Activated CD4-positive, alpha-beta T cell treated with anti-CD3 and anti-CD28 coated beads, Interleukin-10, Interleukin-2, amounts not matched to agents 100 ng/mL and 50 ng/mL, durations not matched to agents 16 hours and 8 hours (primary cell): Measurements from ENCODE around the gene PIM1.

Experiments used
- DNase-seq: peaks from one replicate; pipeline ENCODE4 v3.0.0-alpha.2; 2020

The PIM1 gene

GRCh38 chr6:37138856-37139229, 31.1 kb upstream of the PIM1 start:
- DNase-seq: no peak

- DNase-seq: no peak
Measured at GRCh38 chr6:37139230-37139962, 30.6 kb upstream of the PIM1 start.

GRCh38 chr6:37140145-37140544, 29.8 kb upstream of the PIM1 start:
- no peak for DNase-seq

- DNase-seq: peak; percentile 78
Measured at GRCh38 chr6:37141281-37142049, 28.5 kb upstream of the PIM1 start.

GRCh38 chr6:37142050-37142614, 27.8 kb upstream of the PIM1 start:
- DNase-seq: no peak

GRCh38 chr6:37143585-37143984, 26.4 kb upstream of the PIM1 start:
- DNase-seq: no peak

- DNase-seq: no peak
Measured at GRCh38 chr6:37145443-37145842, 24.5 kb upstream of the PIM1 start.

- DNase-seq: no peak
Measured at GRCh38 chr6:37146735-37147157, 23.2 kb upstream of the PIM1 start.

- DNase-seq: no peak
Measured at GRCh38 chr6:37149745-37150144, 20.2 kb upstream of the PIM1 start.

- no peak for DNase-seq
Measured at GRCh38 chr6:37150314-37150713, 19.6 kb upstream of the PIM1 start.

- peak; percentile 90 for DNase-seq
Measured at GRCh38 chr6:37155394-37156312, 14.3 kb upstream of the PIM1 start.

- no peak for DNase-seq
Measured at GRCh38 chr6:37158508-37158907, 11.4 kb upstream of the PIM1 start.

GRCh38 chr6:37160922-37161778, 8.8 kb upstream of the PIM1 start:
- DNase-seq: no peak

GRCh38 chr6:37162740-37163139, 7.2 kb upstream of the PIM1 start:
- DNase-seq: no peak

- no peak for DNase-seq
Measured at GRCh38 chr6:37168163-37168758, 1.7 kb upstream of the PIM1 start.

GRCh38 chr6:37168811-37169495, 999 bp upstream of the PIM1 start:
- no peak for DNase-seq

GRCh38 chr6:37170273-37171200, 585 bp downstream of the PIM1 start:
- DNase-seq: peak; percentile 56

- peak; percentile 44 for DNase-seq
Measured at GRCh38 chr6:37171201-37171969, 1.4 kb downstream of the PIM1 start.
